HUES64 (cell line): Measurements from ENCODE around the gene SP140.
"Not testable (repeated sequence)": the region's sequence is repeated elsewhere in the genome, so short reads cannot be mapped to it uniquely, and the experiment has no call there.

Experiments
- H3K27ac ChIP-seq: 2 replicates; pipeline ENCODE4 v1.7.0; 2013; ENCODE audit warnings: low read depth, low read length, inconsistent platforms
- H3K27me3 ChIP-seq: 2 replicates; pipeline ENCODE4 v1.6.1; 2013; ENCODE audit warnings: mild to moderate bottlenecking, low read length; ENCODE audit not compliant: insufficient read depth
- H3K36me3 ChIP-seq: 2 replicates; pipeline ENCODE4 v1.6.1; 2013; ENCODE audit warnings: mild to moderate bottlenecking, low read length; ENCODE audit not compliant: insufficient read depth
- H3K4me1 ChIP-seq: 2 replicates; pipeline ENCODE4 v1.6.1; 2013; ENCODE audit warnings: mild to moderate bottlenecking, low read length, moderate library complexity; ENCODE audit not compliant: insufficient read depth
- H3K4me3 ChIP-seq: 2 replicates; pipeline ENCODE4 v1.5.1; 2013; ENCODE audit warnings: mild to moderate bottlenecking, low read length, moderate library complexity
- H3K9ac ChIP-seq: 2 replicates; pipeline ENCODE4 v1.6.1; 2013; ENCODE audit warnings: mild to moderate bottlenecking, low read depth, low read length
- H3K9me3 ChIP-seq: 2 replicates; pipeline ENCODE4 v1.6.1; 2013; ENCODE audit warnings: low read depth, low read length; ENCODE audit not compliant: insufficient read depth
- WGBS: fragments of 150-250, 120-280 bp; methylation state at CpG from one replicate; pipeline ENCODE4 v1.1.7; 2013; ENCODE audit warnings: missing lambda C conversion rate; 5-methylcytosine and 5-hydroxymethylcytosine counted together

Gene SP140

DNA sequence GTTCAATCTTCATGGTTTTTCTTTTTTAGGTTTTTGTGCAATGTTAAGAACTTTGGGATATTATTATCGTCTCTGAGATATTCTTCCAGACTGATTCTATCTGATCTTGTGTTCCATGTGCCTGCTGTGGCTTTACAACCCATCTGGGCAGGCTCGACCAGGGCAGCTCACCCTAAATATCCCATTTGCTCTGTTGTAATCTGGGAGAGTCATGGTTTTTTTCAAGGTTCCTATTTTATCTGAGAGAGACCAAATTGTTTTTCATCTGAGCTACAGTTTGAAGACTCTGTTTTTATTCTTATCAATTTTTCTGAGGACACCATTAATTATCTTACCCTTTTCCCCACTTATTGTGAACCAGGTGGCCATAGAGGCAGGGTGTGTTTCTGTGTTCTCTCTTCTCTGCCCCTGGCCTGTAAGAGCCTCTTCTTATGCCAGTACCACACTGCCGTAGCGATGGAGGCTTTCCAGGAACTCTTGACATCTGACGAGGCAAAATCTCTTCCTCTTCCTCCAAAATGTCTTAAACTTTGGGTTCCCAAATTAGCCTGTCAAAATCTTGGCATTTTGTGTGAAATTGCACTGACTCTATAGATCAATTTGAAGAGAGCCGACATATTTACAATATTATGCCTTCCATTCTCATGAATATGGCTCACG, 104.5 kb downstream of the SP140 start:
- no peak overlapping the region for H3K27ac ChIP-seq
- H3K9me3 ChIP-seq, result no peaks in the 10 kb centered on the region
- 96% methylated on average over 6 of the region's 7 CpGs for WGBS
- no peaks in the 10 kb centered on the region for H3K4me1 ChIP-seq
- no peak overlapping the region for H3K9ac ChIP-seq
- H3K27me3 ChIP-seq, result no peaks in the 10 kb centered on the region
- no peak overlapping the region for H3K4me3 ChIP-seq
- no peaks in the 10 kb centered on the region for H3K36me3 ChIP-seq

GRCh38 chr2:230330725-230331124, 105.2 kb downstream of the SP140 start:
- Histone ChIP-seq H3K4me3 (no peak overlapping the region), H3K9ac (no peak overlapping the region), H3K27me3 (no peaks in the 10 kb centered on the region), H3K36me3 (no peaks in the 10 kb centered on the region), H3K4me1 (no peaks in the 10 kb centered on the region), H3K9me3 (no peaks in the 10 kb centered on the region), H3K27ac (no peak overlapping the region)
- 91% methylated on average over 6 of the region's 7 CpGs for WGBS

- H3K4me1 ChIP-seq, result no peaks in the 10 kb centered on the region
- no peaks in the 10 kb centered on the region for H3K36me3 ChIP-seq
- no peaks in the 10 kb centered on the region for H3K27me3 ChIP-seq
- H3K4me3 ChIP-seq, result no peak overlapping the region
- H3K9me3 ChIP-seq, result no peaks in the 10 kb centered on the region
- no peak overlapping the region for H3K9ac ChIP-seq
- no peak overlapping the region for H3K27ac ChIP-seq
- 92% methylated on average over 3 of the region's 3 CpGs for WGBS
These were observed 109.9 kb downstream of the SP140 start for GRCh38 chr2:230335461-230335863.

DNA sequence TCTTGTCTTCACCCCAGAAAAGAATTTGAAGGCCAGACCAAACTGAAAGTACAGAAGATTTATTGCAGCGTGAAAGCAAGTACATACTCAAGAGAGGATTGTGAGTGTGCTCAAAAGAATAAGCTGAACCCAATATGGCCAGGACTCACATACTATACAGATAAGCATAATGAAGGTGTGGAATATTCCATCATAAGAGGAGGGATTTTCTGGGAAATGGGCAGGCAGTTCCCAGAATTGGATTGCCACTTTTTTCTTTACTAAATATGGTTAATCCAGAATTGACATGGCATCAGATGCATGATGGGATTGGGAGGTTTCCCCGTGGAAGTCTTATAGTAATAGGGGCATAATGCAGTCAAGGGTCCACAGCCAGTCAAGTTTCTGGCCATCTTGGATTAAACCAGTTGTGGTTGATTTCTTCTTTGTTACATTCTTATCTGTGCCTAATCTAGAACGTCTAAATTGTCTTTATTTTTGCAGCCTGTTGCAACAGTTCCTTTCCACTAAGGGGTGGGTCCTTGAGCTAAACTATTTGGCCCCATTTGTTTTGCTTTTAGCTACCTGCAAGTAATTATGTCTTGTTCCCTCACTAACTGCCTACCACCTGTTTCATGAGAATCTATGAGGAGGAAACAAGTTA, 110.4 kb downstream of the SP140 start:
- Histone ChIP-seq H3K4me3 (no peak overlapping the region), H3K36me3 (no peaks in the 10 kb centered on the region), H3K27ac (no peak overlapping the region), H3K9me3 (no peaks in the 10 kb centered on the region), H3K9ac (no peak overlapping the region), H3K4me1 (no peaks in the 10 kb centered on the region), H3K27me3 (no peaks in the 10 kb centered on the region)
- 97% methylated on average over 2 of the region's 3 CpGs for WGBS

DNA sequence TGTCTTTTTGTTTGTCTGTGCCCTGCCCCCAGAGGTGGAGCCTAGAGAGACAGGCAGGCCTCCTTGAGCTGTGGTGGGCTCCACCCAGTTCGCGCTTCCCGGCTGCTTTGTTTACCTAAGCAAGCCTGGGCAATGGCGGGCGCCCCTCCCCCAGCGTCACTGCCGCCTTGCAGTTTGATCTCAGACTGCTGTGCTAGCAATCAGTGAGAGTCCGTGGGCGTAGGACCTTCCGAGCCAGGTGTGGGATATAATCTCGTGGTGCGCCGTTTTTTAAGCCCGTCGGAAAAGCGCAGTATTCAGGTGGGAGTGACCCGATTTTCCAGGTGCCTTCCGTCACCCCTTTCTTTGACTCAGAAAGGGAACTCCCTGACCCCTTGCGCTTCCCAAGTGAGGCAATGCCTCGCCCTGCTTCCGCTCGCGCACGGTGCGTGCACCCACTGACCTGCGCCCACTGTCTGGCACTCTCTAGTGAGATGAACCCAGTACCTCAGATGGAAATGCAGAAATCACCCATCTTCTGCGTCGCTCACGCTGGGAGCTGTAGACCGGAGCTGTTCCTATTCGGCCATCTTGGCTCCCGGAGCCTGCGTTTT, 116.5 kb downstream of the SP140 start:
- Histone ChIP-seq H3K9ac (peak overlapping the region; percentile 40), H3K4me3 (peak overlapping the region; percentile 46)
- WGBS, result 47% methylated on average over 25 of the region's 33 CpGs

GRCh38 chr2:230343041-230343624, 117.6 kb downstream of the SP140 start:
- H3K27ac ChIP-seq, H3K9me3 ChIP-seq, H3K4me1 ChIP-seq, H3K27me3 ChIP-seq, H3K9ac ChIP-seq, H3K36me3 ChIP-seq: not testable (repeated sequence)
- WGBS, result 100% methylated on average over 1 of the region's 2 CpGs
- peak overlapping the region; percentile 46 for H3K4me3 ChIP-seq

More for the DNA sequence above, 116.5 kb downstream of the SP140 start:
- H3K36me3 ChIP-seq, H3K9me3 ChIP-seq, H3K27ac ChIP-seq, H3K4me1 ChIP-seq, H3K27me3 ChIP-seq: not testable (repeated sequence)

DNA sequence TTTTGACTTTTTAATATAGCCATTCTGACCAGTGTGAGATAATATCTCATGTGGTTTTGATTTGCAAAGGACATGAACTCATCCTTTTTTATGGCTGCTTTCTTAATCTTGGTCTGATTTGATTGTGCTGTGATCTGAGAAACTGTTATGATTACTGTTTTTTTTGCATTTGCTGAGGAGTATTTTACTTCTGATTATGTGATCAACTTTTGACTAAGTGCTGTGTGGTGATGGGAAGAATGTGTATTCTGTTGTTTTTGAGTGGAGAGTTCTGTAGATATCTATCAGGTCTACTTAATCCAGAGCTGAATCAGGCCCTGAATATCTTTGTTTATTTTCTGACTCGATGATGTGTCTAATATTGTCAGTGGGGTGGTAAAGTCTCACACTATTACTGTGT, 118.2 kb downstream of the SP140 start:
- Histone ChIP-seq H3K27me3 (no peaks in the 10 kb centered on the region), H3K9ac (no peak overlapping the region), H3K27ac (no peak overlapping the region), H3K4me1 (no peaks in the 10 kb centered on the region), H3K9me3 (0 out of 2 replicates have a peak, but pooled peaks cover 5% of the 10 kb centered on the region), H3K36me3 (no peaks in the 10 kb centered on the region), H3K4me3 (peak overlapping the region; percentile 23; the same call in 1 of the 2 replicates)
- 91% methylated on average over 1 of the region's 1 CpG for WGBS

DNA sequence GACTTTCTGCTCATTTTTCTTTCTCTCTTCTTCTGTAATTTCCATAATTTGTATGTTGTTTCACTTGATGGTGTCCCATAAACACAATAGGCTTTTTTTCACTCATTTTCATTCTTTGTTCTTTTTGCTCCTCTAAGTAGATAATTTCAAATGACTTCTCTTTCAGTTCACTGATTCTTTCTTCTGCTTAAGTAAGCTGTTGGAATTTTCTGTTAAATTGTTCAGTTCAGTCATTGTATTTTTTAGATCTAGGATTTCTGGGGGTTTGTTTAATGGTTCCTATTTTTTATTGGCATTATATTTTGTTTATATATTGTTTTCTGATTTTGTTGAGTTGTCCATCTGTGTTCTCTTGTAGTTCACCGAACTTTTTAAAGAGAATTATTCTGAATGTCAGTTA, 120.9 kb downstream of the SP140 start:
- 100% methylated on average over 1 of the region's 1 CpG for WGBS
- Histone ChIP-seq H3K9ac (no peak overlapping the region), H3K9me3 (0 out of 2 replicates have a peak, but pooled peaks cover 5% of the 10 kb centered on the region)

DNA sequence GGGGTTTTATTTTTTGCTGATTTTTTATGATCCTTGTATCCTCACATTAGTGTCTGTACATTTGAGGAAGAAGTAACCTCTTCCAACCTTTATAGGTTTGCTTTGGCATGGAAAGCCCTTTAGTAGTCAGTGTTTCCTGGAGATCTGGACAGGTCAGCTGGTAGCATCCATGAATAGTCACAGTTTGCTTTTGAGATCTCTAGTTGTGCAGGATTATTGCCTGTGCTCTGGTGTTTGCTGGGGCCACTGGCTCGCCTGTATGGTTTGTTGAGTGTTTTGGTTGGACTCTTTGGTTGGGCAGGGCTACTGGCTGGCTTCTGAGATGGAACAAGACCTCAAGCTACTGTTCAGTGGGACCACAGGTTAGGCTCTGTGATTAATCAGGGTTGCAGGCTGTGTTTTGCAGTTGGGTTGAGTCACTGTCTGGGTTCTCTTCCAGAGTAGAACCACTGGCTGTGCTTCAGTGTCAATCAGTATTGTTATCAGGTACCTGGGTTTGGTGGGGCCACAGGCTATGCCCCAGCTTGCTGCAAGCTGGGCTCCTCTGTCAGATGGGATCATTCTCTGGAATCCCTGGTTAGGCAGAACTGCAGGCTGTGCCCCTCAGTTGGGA, 121.5 kb downstream of the SP140 start:
- H3K4me3 ChIP-seq, result no peak overlapping the region
- H3K9me3 ChIP-seq, result 0 out of 2 replicates have a peak, but pooled peaks cover 5% of the 10 kb centered on the region
- H3K36me3 ChIP-seq, result no peaks in the 10 kb centered on the region
- no peak overlapping the region for H3K27ac ChIP-seq
- H3K27me3 ChIP-seq, result no peaks in the 10 kb centered on the region
- H3K4me1 ChIP-seq, result no peaks in the 10 kb centered on the region
- WGBS, result 90% methylated on average over 1 of the region's 1 CpG
- H3K9ac ChIP-seq, result no peak overlapping the region

More for the DNA sequence above, 120.9 kb downstream of the SP140 start:
- H3K4me3 ChIP-seq, result no peak overlapping the region
- H3K27me3 ChIP-seq, result no peaks in the 10 kb centered on the region
- no peaks in the 10 kb centered on the region for H3K4me1 ChIP-seq
- no peaks in the 10 kb centered on the region for H3K36me3 ChIP-seq
- no peak overlapping the region for H3K27ac ChIP-seq

DNA sequence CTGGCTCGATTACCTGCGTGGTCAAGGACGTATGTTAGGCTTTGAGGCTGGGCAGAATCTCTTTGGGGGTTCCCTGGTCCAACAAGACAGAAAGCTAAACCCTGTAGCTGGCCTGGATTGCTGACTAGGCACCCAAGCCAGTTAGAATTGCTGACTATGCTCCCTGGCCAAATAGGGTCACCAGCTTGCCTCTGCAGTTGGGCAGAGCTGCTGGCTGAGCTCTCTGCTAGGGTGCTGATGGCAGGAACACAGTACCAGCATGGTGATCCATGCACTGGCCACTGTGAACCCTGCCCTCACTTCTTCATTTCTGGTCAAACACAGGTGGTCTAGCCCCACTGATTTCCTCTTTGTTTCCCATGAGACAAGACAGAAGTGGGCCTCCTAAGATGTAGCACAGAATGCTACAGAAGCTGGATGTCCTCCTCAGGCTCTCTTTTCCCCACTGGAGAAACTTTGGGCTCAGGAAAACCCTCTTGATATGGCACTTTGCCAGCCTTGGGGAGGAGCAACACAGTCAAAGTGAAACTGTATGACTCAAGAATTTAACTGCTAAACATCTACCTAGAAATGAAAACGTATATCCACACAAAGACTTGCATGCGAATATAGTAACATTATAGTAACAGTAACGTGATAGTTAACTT, 122.2 kb downstream of the SP140 start:
- Histone ChIP-seq H3K9me3 (0 out of 2 replicates have a peak, but pooled peaks cover 5% of the 10 kb centered on the region), H3K4me1 (no peaks in the 10 kb centered on the region), H3K36me3 (no peaks in the 10 kb centered on the region), H3K27ac (no peak overlapping the region), H3K4me3 (no peak overlapping the region), H3K27me3 (no peaks in the 10 kb centered on the region), H3K9ac (no peak overlapping the region)
- whole genome bisulfite sequencing, result 96% methylated on average over 6 of the region's 6 CpGs
